HG03342 (cell line): ENCODE measurements around the gene ATF6B.
"Not testable (repeated sequence)": the region's sequence is repeated elsewhere in the genome, so short reads cannot be mapped to it uniquely, and the experiment has no call there.

ENCODE experiments used
- ATAC-seq: cut with Tn5 transposase; IDR thresholded peaks from one replicate; pipeline ENCODE4 v1.9.1; 2021; ENCODE audit warnings: mild to moderate bottlenecking, moderate library complexity; ENCODE audit not compliant: unreplicated experiment

Gene ATF6B

DNA sequence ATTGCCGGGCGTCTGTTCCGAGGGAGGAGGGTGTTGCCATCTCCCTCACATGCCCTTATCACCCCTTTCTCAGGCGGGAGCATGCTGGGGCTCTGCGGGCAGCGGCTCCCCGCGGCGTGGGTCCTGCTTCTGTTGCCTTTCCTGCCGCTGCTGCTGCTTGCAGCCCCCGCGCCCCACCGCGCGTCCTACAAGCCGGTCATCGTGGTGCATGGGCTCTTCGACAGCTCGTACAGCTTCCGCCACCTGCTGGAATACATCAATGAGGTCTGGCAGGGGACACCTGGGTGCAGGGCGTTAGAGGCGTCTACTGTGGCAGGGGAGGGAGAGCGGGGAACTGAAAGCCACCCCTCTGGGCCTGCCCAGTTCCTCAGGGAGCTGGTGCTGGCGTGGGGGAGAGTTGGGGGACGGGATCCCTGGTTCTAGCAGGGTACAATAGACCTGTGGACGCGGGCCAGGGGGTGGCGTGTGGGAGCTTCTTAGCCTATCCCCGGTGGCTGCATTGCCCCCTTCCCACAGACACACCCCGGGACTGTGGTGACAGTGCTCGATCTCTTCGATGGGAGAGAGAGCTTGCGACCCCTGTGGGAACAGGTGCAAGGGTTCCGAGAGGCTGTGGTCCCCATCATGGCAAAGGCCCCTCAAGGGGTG lies 26.6 kb upstream of the ATF6B start:
- ATAC-seq = no peak

- no peak for ATAC-seq
Observed at GRCh38 chr6:32153564-32154513, 25.8 kb upstream of the ATF6B start, which contains the start of gene PPT2. Gene PPT2, plus strand, starts transcription at chr6:32154141. Its CDS starts 454 bp downstream, at chr6:32154595.

GRCh38 chr6:32152769-32153563 lies 24.9 kb upstream of the ATF6B start:
- no peak for ATAC-seq

- no peak for ATAC-seq
Observed at GRCh38 chr6:32151863-32152768, 24.1 kb upstream of the ATF6B start, which contains the start of gene PRRT1. Gene PRRT1, minus strand, starts transcription at chr6:32151939. Its CDS starts 112 bp downstream, at chr6:32151827.

DNA sequence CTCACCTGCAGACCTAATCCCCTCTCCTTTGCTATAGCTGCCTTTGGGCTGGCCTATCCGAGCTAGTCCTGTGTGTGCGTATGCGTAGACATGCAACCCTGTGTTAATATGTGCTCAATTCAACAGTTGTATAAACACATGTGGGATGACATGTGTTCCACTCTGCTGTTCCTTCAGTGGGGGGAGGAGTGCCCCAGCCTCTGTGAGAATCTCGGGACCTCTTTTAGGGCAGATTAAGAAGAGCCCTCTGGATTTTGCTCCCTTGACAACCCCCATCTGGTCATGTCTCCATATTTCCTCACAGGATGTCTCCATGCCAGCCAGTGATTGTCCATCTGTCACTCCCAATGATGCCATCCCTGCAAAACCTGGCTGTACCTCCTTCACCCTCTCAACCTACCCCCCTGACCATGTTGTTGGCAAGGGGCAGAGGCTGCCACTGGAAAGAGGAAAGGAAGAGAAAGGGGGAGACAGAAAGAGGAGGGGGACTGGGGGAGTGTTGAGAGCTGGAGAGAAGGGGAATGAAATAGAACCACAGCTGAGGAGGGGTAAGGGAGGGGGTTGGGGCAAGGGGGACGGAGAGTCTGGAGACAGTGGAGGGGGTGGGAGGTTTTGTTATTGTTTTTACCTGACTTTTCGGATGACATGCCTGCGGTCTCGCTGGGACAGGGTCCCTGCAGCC lies 23.3 kb upstream of the ATF6B start:
- no peak for ATAC-seq

- no peak for ATAC-seq
Observed at GRCh38 chr6:32149932-32150870, 22.2 kb upstream of the ATF6B start.

GRCh38 chr6:32149092-32149755 lies 21.2 kb upstream of the ATF6B start:
- no peak for ATAC-seq

DNA sequence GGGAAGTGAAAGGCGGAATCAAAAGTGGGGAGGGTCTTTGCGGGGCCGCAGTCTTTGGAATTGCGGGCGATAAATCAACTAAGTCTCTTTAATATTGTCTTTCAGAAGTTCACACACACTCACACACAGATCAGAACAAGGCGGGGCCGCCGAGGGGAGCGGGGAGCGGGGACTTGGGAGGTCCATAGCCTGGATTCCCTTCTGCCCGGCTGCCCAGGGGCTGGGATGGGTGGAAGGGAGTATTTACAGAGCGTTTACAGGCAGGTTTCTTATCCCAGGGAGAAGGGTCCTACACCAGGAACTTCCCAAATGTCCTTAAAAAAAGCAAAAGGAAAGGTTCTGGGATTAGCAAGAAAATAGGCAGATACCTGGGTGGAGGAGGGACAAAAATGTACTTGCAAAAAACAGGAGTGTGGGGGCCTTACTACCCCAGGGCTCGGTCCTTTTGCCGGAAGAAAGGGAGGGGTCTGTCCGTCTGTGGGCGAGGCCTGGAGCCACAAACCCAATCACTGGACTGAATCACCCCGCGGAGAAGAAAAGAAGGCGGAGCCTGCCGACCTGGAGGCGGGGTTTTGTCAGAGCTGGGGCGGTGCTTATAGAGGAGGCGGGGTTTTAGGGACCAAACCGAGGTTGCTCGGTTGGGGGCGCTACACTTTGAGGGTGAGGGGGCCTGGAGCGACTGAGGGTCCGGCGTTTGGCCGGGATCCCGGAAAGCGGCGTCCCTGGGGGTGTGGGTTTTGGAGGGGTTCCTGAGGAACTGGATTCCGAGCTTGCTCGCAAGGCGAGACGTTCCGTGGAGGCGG lies 20.4 kb upstream of the ATF6B start:
- no peak for ATAC-seq

GRCh38 chr6:32147401-32148132 lies 19.5 kb upstream of the ATF6B start:
- ATAC-seq = no peak

- no peak for ATAC-seq
Observed at GRCh38 chr6:32146687-32147086, 18.6 kb upstream of the ATF6B start.

DNA sequence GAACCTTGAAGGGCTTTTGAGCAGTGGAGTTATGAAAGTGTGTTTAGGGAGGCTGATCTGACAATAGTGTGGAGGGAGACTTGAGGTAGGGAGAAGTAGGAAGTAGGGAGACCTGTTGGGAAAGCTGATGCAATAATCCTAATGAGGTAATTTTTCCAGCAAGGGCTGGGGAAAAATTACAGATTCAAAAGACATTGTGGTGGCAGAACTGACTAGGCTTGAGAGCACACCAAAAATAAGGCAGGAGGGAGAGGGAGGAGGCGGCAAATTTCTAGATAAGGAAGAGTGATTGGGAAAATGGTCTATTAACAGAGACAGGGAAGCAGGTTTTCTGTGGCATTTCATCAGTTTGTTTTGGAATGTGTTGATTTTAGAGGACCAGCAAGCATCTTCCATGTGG lies 18.2 kb upstream of the ATF6B start:
- no peak for ATAC-seq

DNA sequence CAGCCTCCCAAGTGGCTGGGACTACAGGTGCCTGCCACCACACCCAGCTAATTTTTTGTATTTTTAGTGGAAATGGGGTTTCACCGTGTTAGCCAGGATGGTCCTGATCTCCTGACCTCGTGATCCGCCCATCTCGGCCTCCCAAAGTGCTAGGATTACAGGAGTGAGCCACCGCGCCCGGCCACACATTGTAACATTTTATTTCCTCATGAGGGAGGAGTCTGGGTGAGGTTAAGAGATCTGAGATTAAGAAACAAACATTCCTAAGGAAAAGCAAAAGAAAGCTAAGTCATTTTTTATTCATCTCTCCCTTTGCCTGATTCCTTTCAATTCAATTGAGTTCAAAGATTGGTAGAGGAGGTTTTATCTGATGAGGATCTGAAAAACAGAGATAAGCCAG lies 16.2 kb upstream of the ATF6B start:
- ATAC-seq = not testable (repeated sequence)

DNA sequence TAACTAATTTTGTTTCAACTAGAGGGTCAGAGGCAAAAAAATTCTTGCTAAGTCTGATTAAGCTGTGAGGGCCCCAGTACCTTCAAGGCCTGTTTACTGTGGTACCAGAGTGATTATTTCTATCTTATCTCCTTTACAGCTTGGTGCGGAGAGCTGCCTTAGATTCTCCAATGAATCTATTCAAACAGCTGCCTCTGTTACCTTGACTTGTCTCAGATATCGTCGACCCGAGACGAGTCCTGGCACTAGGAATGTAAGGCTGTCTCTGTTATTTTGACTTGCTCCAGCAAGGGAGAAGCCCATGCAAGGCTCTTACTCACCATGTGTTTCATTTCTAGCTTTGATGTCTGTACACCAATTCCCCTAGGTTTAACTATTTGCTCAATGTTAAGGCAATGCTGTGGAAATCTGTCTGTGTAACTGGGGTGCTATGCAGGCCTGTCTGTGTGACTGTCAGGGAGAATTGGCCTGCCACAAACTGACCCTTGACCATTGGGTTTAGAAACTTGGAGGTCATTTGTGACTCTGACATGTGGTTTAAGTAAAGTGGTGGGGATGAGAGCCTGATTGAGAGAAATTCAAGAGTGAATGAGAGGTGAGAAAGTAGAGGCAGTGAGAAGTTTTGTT lies 12.5 kb upstream of the ATF6B start:
- ATAC-seq = no peak

- no peak for ATAC-seq
Observed at GRCh38 chr6:32139590-32139989, 11.5 kb upstream of the ATF6B start.

- ATAC-seq = no peak
Observed at GRCh38 chr6:32137454-32137853, 9.4 kb upstream of the ATF6B start.

GRCh38 chr6:32133786-32134185 lies 5.7 kb upstream of the ATF6B start:
- ATAC-seq = no peak
